Kidney glomerular epithelial cell (primary cell): ENCODE data around the gene RHAG.
"Not testable (repeated sequence)": the region's sequence is repeated elsewhere in the genome, so short reads cannot be mapped to it uniquely, and the experiment has no call there.

Experiments used
- DNase-seq: peaks from one replicate; lab custom pipeline; 2025; lab: John Stamatoyannopoulos, UW

RHAG gene

DNA sequence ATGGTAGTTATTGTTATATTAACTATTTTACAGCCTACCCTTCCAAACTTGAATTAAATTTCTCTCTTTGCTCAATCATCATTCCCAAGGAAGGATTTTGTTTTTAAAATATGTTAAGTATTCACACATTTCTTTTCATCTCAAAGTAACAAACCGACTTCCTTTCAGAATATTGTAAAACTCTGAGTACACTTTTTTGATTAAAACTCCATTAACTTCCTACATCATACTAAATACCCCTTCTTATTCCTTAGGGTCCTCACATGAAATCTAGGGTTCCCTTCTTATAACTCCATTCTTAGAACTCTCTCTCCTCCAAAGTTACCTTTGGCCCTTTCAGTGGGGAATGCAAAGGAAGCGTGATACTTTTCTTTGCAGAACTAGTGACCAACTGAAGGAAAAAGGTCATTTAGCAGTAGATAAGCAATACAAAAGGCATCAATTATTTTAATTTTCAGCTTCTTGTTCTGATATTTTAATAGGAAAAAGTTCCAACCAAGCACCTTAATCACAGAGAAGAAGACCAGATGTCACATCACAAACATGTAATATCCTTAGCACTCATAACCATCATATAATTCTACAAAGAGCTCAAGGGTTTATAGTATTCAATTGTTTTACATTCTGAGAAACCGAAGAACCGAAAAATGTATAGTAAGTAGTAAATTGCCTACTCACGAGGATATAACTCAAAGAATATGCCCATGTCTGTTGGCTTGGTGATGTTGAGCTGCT, 494 bp downstream of the RHAG start:
- no peak for DNase-seq

DNA sequence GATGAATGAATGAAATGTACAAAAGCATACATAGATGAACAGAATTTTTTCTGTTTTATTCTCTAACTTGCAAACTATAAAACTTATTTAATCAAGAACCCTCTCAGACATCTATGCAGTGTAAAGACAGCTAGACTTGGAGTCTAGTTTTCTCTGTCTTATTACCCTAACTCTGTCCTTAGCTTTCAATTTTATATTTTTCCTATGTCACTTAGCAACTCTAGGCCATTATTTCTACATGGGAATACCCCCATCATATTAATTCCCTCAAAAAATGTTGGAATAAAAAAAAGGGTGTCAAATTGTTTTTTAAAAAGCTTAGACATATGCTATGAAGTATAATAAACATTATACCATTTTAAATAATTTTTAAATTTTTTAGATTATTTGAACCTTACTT, 1.2 kb downstream of the RHAG start:
- DNase-seq, result no peak

DNA sequence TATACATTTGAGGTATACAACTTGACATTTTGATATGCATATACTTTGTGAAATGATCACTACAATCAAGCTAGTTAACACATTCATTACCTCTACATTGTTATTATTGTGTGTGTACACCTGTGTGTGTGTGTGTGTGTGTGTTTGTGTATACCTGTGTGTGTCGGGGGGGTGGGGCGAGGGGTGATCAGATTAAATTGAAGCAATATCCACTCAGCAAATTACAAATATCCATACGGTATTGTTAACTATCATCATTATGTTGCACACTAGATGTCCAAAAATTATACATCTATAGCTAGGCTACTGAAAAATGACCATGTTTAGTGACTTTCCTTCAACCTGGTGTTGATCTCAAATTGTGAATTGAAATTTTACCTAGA, 1.8 kb downstream of the RHAG start:
- no peak for DNase-seq

DNA sequence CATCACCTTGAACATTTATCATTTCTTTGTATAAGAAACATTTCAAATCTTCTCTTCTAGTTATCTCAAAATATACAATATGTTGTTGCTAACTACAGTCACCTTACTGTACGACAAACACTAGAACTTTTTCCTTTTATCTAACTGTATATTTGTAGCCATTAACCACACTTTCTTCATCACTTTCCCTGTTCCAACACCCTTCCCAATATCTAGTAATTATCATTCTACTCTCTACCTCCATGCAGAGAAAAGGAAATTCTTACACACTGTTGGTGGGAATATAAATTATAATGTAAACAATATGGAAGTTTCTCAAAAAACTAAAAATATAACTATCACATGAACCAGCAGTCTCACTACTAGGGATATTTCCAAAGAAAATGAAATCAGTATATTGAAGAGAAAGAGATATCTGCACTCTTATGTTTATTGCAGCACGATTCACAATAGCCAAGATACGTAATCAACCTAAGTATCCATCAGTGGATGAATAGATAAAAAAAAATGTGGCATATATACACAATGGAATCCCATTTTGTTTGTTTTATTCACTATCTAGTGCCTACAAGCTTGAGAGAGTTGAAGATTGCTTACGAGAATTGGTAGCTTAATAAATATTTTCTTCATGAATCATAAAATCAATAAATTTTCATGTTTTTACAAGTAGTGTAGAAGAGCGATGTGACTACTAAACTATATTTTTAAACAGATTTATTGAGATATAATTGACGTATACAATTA, 2.4 kb downstream of the RHAG start:
- DNase-seq, result no peak

DNA sequence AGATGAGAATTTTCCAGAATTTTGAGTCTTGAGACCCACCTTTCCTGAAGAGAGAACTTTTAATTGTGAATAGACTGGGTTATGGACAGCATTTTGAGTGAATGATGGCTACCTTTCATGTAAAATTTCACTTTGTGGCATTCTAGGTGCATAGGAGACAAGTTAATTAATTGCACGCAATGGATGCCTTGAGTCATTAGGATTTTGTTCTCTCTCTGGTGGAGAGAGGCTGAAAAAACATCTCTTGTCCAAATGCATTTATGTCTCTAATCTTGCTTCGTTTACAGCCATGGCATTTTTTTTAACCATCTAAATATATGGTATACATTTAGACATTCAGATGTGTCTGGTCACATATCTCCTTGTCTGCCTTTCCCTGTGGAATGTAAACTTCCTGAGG, 3.1 kb downstream of the RHAG start:
- no peak for DNase-seq

DNA sequence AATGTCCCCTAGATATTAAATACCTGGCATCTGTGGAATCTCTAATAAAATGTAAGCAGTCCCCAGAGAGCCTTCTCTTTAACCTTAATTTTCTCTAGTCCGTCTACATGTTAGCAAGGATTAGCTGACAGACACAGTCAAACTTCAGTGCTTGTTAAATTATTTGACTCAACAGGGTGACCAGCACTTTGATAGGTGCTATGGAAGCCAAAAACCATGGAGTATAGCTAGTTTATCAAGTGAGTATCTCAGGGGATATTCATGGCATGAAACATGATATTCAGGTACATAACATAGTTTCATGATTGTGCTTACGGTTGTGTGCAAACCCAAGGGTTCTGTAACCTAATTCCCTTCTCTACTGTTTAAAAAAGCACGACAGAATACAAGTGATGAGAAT, 3.9 kb downstream of the RHAG start:
- no peak for DNase-seq

DNA sequence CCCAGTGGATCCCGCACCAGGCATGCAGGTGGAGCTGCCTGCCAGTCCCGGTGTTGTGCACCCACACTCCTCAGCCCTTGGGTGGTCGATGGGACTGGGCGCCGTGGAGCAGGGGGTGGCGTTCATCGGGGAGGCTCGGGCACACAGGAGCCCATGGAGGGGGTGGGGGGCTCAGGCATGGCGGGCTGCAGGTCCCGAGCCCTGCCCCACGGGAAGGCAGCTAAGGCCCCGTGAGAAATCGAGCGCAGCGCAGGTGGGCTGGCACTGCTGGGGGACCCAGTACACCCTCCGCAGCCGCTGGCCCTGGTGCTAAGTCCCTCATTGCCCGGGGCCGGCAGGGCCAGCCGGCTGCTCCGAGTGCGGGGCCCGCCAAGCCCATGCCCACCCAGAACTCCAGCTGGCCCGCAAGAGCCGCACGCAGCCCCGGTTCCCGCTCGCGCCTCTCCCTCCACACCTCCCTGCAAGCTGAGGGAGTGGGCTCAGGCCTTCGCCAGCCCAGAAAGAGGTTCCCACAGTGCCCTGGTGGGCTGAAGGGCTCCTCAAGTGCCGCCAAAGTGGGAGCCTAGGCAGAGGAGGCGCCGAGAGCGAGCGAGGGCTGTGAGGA, 7.1 kb downstream of the RHAG start:
- not testable (repeated sequence) for DNase-seq

DNA sequence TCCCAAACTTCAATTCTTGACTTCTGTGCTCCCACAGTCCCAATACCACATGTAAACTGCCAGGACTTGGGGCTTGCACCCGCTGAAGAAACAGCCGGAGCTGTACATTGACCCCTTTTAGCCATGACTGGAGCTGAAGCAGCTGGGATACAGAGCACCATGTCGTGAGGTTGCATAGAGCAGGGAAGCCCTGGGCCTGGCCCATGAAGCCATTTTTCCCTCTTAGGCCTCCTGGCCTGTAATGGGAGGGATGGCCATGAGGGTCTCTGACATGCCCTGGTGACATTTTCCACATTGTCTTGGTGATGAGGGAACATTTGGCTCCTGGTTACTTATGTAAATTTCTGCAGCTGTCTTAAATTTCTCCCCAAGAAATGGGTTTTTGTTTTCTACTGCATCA, 9.8 kb downstream of the RHAG start:
- no peak for DNase-seq

DNA sequence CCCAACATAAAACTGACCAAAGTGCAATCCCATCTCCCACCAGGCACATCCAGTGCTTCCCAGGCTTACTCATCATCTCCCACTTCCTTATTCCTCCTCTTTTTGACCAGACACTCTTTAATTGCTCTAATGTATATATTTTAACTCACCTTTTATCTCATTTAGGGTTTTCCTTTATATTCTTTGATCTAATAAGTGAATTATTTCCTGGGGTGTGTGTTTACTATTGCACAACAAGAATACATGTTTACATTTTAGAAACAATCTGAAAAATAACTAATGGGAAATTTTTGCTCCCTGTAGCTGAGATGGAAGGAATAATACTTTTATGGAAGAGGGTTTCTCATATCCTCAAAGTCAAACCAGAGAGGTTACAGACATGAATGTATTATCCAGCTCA, 18.4 kb downstream of the RHAG start:
- no peak for DNase-seq

DNA sequence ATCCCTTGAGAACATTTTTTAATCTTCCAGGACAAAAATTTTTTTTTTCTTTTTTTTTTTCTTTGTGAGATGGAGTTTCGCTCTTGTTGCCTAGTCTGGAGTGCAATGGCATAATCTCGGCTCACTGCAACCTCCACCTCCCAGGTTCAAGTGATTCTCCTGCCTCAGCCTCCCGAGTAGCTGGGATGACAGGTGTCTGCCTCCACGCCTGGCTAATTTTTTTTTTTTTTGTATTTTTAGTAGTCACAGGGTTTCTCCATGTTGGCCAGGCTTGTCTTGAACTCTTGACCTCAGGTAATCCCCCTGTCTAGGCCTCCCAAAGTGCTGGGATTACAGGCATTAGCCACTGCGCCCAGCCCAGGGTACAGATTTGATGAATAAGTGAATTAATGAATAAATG, 22.5 kb downstream of the RHAG start:
- not testable (repeated sequence) for DNase-seq

DNA sequence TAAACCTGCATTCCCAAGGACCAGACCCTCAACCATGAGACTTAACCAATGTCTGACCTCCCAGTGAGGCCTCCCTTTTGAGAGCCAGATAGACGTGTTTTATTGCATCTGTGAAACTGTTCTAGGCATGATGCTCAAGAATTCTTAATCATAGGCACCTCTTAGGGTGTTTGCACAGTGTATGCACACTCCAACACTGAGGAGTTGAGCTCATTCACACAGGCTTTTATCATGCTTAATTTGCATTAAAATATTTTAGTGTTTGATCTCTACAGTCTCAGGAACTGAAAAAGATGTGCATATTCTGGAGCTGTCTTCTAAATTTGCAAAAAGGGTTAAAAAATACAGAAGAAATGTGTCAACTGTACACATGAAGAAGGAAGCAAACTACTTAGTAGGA, 27.4 kb downstream of the RHAG start:
- DNase-seq, result no peak

DNA sequence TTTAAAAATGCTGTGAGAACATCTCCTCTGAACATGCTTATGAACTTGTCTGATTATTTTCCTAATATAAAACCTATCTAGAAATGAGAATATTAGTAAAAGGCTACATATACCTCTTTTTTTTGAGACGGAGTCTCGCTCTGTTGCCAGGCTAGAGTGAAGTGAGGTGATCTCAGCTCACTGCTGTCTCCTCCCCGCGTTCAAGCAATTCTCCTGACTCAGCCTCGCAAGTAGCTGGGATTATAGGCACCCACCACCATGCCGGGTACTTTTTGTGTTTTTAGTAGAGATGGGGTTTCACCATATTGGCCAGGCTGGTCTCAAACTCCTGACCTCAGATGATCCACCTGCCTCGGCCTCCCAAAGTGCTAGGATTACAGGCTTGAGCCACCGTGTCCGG, 28.4 kb downstream of the RHAG start:
- not testable (repeated sequence) for DNase-seq

DNA sequence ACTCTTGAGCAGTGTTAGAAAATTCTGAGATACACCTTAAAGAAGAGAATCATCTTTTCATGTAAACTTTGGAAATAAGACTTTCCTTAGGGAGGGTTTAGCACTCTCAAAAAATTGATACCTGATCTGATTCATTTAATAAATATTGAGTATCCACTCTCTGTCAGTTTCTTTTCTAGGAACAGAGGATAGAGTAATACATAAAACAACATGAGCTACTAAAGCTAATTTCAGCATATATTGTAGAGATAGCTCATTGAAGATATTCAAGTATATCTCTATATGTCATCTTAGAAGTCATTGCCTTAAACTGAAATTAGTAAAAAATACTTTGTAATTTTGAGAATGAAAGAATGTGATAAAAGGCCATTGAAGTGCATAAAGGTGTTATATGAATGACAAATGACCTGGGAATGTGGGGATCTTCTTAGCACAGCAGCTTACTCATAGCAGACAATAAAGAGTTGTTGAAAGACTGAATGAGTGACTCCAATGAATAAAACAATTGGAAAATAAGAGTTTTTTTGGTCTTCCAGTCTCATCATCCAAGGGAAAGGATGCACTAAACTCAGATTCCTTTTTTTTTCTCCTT, 29.2 kb downstream of the RHAG start:
- no peak for DNase-seq

DNA sequence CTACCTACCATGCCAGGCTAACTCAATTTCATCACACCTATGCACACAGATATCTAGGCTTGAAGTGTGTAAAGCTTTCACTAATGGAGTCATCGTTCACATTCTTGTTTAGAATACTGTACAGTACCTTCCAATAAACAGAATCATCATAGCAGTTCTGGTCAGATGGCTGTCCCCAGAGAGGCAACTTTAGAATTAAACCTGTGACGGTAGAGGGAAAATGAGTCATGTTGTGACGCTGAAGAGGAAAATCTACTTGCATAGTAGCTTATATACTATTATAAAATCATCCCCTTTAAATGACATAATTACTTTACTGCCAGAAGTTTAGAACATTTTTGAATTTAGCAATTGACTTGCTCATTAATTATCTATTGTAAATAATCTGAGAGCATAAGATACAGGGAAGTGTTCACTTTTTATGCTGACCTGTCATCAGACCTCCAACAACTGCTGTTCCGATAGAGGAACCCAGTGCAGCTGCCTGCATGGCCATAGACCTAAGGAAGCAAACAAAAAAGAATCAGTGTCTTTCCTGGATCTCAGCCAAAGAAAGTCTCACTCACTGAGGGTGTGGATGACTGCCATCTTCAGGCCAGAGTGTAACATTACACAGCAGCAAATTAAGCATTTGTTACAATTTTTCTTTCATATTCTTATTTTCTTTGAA, 29.8 kb downstream of the RHAG start:
- DNase-seq, result peak; percentile 74

DNA sequence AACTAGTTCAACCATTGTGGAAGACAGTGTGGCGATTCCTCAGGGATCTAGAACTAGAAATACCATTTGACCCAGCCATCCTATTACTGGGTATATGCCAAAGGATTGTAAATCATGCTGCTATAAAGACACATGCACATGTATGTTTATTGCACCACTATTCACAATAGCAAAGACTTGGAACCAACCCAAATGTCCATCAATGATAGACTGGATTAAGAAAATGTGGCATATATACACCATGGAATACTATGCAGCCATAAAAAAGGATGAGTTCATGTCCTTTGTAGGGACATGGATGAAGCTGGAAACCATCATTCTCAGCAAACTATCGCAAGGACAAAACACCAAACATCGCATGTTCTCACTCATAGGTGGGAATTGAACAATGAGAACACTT, 32.6 kb downstream of the RHAG start:
- DNase-seq, result not testable (repeated sequence)

DNA sequence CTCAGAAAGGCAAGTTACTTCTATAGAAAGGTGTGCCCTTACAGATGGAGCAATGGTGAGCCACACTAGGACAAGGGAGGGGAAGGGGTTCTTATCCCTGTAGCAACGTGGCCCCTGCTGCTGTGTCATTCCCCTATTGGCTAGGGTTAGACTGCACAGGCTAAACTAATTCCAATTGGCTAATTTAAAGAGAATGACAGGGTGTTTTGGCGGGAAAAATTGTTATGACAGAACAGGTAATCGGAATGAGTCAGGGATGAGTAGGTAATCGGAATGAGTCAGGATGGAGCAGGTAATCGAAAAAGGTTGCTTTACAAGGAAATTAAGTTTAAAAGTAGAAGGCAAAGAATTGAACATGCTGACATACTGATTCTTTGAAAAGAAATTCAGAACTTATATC, 49.4 kb downstream of the RHAG start:
- DNase-seq, result not testable (repeated sequence)

DNA sequence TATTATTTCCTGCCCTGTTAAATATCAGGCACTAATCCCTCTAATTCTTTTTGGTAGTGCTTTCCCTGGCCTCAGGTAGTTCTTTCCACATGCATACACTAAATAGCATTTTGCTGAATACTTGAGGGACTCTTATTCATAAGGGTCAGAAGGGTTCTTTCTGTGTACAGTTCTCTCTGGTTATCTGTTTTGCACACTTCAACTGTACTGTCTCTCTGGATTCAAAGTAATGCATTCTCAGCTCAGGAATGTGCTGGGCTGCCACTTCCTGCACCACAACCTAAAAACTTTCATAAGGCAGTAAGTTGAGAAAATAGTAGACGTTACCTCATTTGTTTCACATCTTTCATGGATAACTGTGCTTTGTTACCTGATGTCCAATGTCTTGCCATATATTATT, 54.1 kb downstream of the RHAG start:
- DNase-seq, result peak; percentile 11

DNA sequence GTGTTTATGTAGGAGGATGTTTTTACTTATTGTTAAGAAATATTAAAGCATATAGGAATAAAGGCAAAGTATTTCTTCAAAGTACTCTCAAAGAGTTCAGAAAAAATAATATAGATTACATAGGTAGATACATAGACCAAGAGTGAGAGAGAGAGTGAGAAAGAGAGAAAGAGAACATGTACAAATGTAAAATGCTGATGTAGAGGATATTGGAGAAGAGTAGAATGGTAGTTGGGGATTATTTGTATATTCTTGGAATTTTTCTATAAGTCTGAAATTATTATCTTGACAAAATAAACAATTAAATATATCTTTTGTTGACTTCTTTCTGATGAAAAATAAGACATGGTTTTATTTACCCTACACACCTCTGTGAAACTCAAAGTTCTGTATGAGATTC, 57.0 kb downstream of the RHAG start:
- no peak for DNase-seq

DNA sequence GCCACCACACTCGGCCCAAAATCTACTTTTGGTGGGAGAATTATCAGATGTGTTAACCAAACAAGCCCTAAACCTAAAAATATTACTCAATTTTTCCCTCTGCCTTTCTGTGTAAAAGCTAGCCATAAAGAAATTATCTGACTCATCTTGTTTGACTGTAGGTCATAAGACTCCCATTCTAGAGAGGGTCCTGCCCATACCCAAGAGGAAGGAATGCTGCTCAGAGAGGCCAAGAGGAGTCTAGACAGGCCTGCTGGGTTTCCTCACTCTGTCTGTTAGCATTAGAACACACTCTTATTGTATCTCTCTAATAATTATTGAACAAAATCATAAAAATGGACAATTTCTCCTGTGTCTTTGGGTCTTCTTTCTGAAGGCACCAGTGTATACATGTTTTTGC, 60.0 kb downstream of the RHAG start:
- DNase-seq, result no peak

DNA sequence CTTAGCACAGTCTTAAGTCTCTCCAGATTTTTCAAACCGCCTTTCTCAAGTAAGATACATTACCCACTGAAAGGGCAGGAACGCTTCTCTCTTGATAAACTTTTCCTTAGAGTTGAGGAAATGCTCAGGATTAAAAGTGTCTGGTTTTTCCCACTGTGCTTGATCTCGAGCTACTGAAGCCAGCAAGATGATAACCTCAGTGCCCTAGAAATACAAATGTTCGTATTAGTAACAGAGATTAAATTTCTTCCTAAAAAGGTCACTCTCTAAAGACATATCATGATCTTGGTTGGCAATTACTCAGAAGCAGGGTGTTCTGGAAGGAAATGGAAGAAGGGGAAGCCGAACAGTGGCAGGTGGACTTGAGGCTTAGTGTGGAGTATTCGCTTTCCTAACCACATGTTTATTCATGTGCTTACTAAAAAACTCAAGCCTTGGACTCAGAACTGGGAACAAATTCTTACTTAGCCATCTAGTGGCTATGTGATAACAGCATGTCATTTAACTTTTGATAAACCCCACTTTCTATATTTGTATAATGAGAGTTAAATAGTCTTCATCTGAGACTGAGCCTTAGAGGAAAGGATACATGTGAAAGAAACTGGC, 66.1 kb downstream of the RHAG start:
- DNase-seq, result no peak

DNA sequence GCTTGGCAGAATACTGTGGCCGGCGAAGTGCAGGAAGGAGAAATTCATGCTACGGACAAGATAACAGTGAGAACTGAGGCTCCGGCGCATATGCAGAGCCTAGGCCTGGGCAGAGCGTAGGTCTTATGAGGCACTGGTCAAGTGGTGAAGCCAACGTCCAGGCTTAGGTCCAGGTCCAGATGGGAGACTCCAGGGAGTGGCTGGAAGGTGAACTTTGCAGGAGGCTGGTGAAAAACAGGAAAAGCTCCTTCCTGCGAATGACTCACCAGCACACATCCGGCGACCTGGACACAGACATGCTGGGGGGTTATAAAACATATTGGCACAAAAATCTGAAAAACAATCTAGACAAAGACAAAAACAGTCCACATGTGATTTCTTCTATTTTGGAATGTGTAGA, 70.8 kb downstream of the RHAG start:
- DNase-seq, result no peak

DNA sequence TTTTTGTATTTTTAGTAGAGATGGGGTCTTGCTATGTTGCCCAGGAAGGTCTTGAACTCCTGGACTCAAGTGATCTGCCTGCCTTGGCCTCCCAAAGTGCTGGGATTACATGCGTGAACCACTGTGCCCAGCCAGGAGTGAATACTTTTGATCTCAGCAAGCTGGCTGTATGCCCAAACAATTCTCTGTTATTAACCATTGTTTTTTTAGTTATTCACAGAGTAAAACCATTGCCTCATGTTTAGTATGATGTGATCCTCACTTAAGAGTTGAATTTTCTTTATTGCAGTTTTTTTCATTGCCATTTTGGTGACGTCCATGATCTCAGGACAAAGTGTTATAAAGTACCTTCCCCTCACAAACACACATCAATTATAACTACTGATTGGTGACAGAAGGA, 71.4 kb downstream of the RHAG start:
- no peak for DNase-seq
